Astrocyte (in vitro differentiated cells and primary cell): ENCODE results near the gene ASPG.

Source experiments
- CTCF ChIP-seq: IDR thresholded peaks from 2 replicates; pipeline ENCODE4 v1.5.1; 2011; ENCODE audit warnings: low read depth, mild to moderate bottlenecking, inconsistent platforms, low read length, moderate library complexity; ENCODE audit not compliant: insufficient read depth
- EZH2 ChIP-seq: IDR thresholded peaks from 2 replicates; pipeline ENCODE4 v1.6.1; 2012; ENCODE audit warnings: mild to moderate bottlenecking, low read length, inconsistent platforms; ENCODE audit not compliant: insufficient read depth

- TF ChIP-seq CTCF (no peak), EZH2 (no peak)
These were observed 11.5 kb downstream of the ASPG start for GRCh38 chr14:104096751-104097700.
